DOHH2 (cell line): Measurements from ENCODE around the gene WNT3.

Experiments
- H3F3A ChIP-seq: fragments of 200-600 bp; sonication (generic), shearing (Covaris generic); 2 replicates; pipeline ENCODE4 v1.6.0; 2016; ENCODE audit warnings: antibody characterized with exemption, mild to moderate bottlenecking; ENCODE audit not compliant: control insufficient read depth, insufficient read depth
- H3K27ac ChIP-seq: fragments of 200-600 bp; sonication (generic); 2 replicates; pipeline ENCODE4 v1.5.1; 2014; ENCODE audit warnings: low read depth, mild to moderate bottlenecking, low read length, moderate library complexity
- H3K27me3 ChIP-seq: fragments of 200-600 bp; sonication (generic); 2 replicates; pipeline ENCODE4 v1.6.1; 2014; ENCODE audit warnings: mild to moderate bottlenecking, low read length, mixed read lengths; ENCODE audit not compliant: control insufficient read depth
- H3K36me3 ChIP-seq: fragments of 200-600 bp; sonication (generic); 2 replicates; pipeline ENCODE4 v1.6.1; 2014; ENCODE audit warnings: mild to moderate bottlenecking, low read length, moderate library complexity, mixed read lengths; ENCODE audit not compliant: control insufficient read depth
- H3K4me1 ChIP-seq: fragments of 200-600 bp; sonication (generic); 2 replicates; pipeline ENCODE4 v1.6.1; 2014; ENCODE audit warnings: mild to moderate bottlenecking, low read length, mixed read lengths; ENCODE audit not compliant: control insufficient read depth
- H3K4me2 ChIP-seq: fragments of 200-600 bp; sonication (generic); 2 replicates; pipeline ENCODE4 v1.6.0; 2014; ENCODE audit warnings: mild to moderate bottlenecking, low read length, moderate library complexity
- H3K4me3 ChIP-seq: fragments of 200-600 bp; sonication (generic); 2 replicates; pipeline ENCODE4 v1.5.1; 2014; ENCODE audit warnings: mild to moderate bottlenecking, low read length, mixed read lengths
- H3K79me2 ChIP-seq: fragments of 200-600 bp; sonication (generic); 2 replicates; pipeline ENCODE4 v1.6.1; 2014; ENCODE audit warnings: mild to moderate bottlenecking, low read length, mixed read lengths; ENCODE audit not compliant: control insufficient read depth
- H3K9me2 ChIP-seq: fragments of 200-600 bp; sonication (generic); replicated peaks from 2 replicates; pipeline ENCODE4 v1.6.1; 2014; ENCODE audit warnings: mild to moderate bottlenecking, low read length, mixed read lengths; ENCODE audit not compliant: control insufficient read depth
- H3K9me3 ChIP-seq: fragments of 200-600 bp; sonication (generic); 2 replicates; pipeline ENCODE4 v1.6.1; 2014; ENCODE audit warnings: antibody characterized with exemption, low read length, mixed read lengths; ENCODE audit not compliant: control insufficient read depth, insufficient read depth
- H4K20me1 ChIP-seq: fragments of 200-600 bp; sonication (generic); 2 replicates; pipeline ENCODE4 v1.6.0; 2014; ENCODE audit warnings: low read depth, mild to moderate bottlenecking, antibody characterized with exemption, low read length, moderate library complexity; ENCODE audit not compliant: control insufficient read depth, insufficient read depth
- EZH2phosphoT487 ChIP-seq: fragments of 200-600 bp; sonication (generic); IDR thresholded peaks from 2 replicates; pipeline ENCODE4 v1.6.1; 2017; ENCODE audit warnings: borderline replicate concordance, mild to moderate bottlenecking, antibody characterized with exemption, low read length, moderate library complexity, mixed read lengths
- TF ChIP-seq, protein P1 (sequence below): fragments of 200-600 bp; sonication (generic); IDR thresholded peaks from one replicate; pipeline ENCODE4 v1.5.1; 2014; ENCODE audit warnings: antibody characterized with exemption, mild to moderate bottlenecking, low read depth, low read length; ENCODE audit not compliant: poor library complexity, severe bottlenecking

The WNT3 gene

DNA sequence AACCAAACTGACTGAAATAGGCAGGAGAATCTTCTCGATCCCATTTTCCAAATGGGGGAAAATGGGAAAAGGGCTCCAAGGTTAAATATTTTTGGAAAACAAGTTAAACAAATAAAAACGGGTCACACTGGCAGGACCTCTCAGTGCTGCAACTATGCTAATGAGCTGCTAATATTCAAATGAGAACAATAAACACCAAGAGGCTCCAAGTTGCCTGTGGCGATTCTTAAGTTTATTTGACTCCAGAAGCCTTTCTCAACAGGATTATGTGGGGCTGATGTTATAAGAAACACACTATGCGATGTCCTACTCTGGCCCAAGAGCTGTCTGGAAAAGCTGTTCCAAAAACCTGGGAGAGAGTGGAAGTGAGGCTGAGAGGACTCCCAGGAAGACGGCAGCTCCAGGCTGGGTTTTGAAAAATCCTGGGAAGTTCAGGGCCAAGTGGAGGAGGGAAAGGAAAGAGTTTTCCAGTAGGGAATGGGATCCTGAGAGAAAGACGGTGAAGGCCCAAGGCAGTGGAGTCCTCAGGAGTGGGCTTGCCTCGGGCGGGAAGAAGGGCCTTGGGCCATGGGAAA lies 21.4 kb downstream of the WNT3 start:
- peaks cover 16% of the 10 kb centered on the region for H3K27me3 ChIP-seq
- H3K9me2 ChIP-seq, result no peaks in the 10 kb centered on the region

DNA sequence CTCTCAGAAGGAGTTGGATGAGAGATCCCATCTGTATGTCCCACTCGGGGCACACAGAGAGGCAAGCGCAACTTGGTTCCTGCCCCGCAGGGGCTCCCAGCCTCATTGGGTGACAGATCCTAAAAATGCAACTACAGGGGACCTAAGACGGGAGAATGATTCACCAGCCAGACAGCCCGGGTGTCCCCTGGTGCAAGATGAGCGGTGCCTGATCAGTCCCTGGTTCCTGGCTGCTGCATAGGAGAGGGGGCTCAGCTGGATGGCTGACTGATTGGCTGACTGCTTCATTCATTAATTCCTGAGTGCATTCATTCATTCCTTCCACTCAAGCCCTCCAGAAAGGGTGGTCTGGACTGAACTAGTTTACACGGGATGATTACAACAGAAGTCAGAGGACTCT lies 22.0 kb downstream of the WNT3 start:
- Histone ChIP-seq H3K9me3 (no peaks in the 10 kb centered on the region), H3K27me3 (peaks cover 16% of the 10 kb centered on the region), H3K79me2 (no peaks in the 10 kb centered on the region), H3K4me2 (no peak overlapping the region), H3K4me1 (no peaks in the 10 kb centered on the region), H3K4me3 (no peak overlapping the region), H3K9me2 (no peaks in the 10 kb centered on the region), H3F3A (no peaks in the 10 kb centered on the region), H3K27ac (no peak overlapping the region), H3K36me3 (no peaks in the 10 kb centered on the region), H4K20me1 (no peaks in the 10 kb centered on the region)
- no peak for TF ChIP-seq EZH2phosphoT487
- TF ChIP-seq, protein P1, sequence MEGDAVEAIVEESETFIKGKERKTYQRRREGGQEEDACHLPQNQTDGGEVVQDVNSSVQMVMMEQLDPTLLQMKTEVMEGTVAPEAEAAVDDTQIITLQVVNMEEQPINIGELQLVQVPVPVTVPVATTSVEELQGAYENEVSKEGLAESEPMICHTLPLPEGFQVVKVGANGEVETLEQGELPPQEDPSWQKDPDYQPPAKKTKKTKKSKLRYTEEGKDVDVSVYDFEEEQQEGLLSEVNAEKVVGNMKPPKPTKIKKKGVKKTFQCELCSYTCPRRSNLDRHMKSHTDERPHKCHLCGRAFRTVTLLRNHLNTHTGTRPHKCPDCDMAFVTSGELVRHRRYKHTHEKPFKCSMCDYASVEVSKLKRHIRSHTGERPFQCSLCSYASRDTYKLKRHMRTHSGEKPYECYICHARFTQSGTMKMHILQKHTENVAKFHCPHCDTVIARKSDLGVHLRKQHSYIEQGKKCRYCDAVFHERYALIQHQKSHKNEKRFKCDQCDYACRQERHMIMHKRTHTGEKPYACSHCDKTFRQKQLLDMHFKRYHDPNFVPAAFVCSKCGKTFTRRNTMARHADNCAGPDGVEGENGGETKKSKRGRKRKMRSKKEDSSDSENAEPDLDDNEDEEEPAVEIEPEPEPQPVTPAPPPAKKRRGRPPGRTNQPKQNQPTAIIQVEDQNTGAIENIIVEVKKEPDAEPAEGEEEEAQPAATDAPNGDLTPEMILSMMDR, result no peak

More for the DNA sequence above, 21.4 kb downstream of the WNT3 start:
- no peak overlapping the region for H3K4me3 ChIP-seq
- H3K79me2 ChIP-seq, result no peaks in the 10 kb centered on the region
- H3K27ac ChIP-seq, result no peak overlapping the region
- H3K36me3 ChIP-seq, result no peaks in the 10 kb centered on the region
- H3K4me1 ChIP-seq, result no peaks in the 10 kb centered on the region
- no peak overlapping the region for H3K4me2 ChIP-seq
- TF ChIP-seq EZH2phosphoT487, result no peak
- TF ChIP-seq, protein P1, result no peak
- H4K20me1 ChIP-seq, result no peaks in the 10 kb centered on the region
- H3F3A ChIP-seq, result no peaks in the 10 kb centered on the region
- H3K9me3 ChIP-seq, result no peaks in the 10 kb centered on the region

DNA sequence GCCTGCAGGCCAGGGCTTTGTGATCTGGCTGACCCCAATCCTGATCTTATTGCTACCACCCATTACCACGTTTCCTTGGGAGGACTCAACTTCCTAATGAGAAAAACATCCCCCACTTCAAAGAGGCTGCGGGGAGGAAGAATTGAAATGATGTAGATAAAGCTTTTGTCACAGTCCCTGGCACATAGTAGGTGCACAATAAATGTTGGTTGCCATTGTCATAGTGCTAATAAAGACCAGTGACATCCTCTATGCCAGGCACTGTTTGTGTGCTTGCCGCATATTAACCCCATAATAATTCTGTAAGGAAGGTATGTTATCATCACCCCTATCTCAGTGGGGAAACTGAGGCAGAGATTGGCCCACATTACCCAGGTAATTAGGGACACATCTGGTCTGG lies 22.4 kb downstream of the WNT3 start:
- no peaks in the 10 kb centered on the region for H3K9me2 ChIP-seq
- H3K4me3 ChIP-seq, result no peak overlapping the region
- peaks cover 16% of the 10 kb centered on the region for H3K27me3 ChIP-seq
- no peaks in the 10 kb centered on the region for H4K20me1 ChIP-seq
- no peaks in the 10 kb centered on the region for H3K9me3 ChIP-seq
- H3K36me3 ChIP-seq, result no peaks in the 10 kb centered on the region
- no peak for TF ChIP-seq EZH2phosphoT487
- TF ChIP-seq, protein P1, result no peak
- no peaks in the 10 kb centered on the region for H3F3A ChIP-seq
- H3K27ac ChIP-seq, result no peak overlapping the region
- H3K4me1 ChIP-seq, result no peaks in the 10 kb centered on the region
- H3K79me2 ChIP-seq, result no peaks in the 10 kb centered on the region
- no peak overlapping the region for H3K4me2 ChIP-seq
